ENCODE measurements around the gene TECPR1.

Gene TECPR1, protein sequence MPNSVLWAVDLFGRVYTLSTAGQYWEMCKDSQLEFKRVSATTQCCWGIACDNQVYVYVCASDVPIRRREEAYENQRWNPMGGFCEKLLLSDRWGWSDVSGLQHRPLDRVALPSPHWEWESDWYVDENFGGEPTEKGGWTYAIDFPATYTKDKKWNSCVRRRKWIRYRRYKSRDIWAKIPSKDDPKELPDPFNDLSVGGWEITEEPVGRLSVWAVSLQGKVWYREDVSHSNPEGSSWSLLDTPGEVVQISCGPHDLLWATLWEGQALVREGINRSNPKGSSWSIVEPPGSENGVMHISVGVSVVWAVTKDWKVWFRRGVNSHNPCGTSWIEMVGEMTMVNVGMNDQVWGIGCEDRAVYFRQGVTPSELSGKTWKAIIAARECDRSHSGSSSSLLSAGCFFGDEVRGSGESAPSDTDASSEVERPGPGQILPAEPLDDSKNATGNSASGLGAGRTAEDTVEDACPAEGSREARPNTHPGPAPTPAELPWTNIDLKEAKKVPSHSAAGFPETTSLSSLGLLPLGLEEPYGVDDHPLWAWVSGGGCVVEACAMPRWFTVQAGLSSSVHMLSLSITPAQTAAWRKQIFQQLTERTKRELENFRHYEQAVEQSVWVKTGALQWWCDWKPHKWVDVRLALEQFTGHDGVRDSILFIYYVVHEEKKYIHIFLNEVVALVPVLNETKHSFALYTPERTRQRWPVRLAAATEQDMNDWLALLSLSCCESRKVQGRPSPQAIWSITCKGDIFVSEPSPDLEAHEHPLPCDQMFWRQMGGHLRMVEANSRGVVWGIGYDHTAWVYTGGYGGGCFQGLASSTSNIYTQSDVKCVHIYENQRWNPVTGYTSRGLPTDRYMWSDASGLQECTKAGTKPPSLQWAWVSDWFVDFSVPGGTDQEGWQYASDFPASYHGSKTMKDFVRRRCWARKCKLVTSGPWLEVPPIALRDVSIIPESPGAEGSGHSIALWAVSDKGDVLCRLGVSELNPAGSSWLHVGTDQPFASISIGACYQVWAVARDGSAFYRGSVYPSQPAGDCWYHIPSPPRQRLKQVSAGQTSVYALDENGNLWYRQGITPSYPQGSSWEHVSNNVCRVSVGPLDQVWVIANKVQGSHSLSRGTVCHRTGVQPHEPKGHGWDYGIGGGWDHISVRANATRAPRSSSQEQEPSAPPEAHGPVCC

GRCh38 chr7:98251601-98252424, at the start of gene TECPR1:
Gene TECPR1 (minus strand): TSS chr7:98252232. CDS start chr7:98246146, 6,086 bp downstream.
- DNase-seq (ENCODE audit: low read depth): peak; percentile 84

- DNase-seq (ENCODE audit: low read depth): no peak
Observed at GRCh38 chr7:98300595-98301372, 48.8 kb upstream of the TECPR1 start.

DNA sequence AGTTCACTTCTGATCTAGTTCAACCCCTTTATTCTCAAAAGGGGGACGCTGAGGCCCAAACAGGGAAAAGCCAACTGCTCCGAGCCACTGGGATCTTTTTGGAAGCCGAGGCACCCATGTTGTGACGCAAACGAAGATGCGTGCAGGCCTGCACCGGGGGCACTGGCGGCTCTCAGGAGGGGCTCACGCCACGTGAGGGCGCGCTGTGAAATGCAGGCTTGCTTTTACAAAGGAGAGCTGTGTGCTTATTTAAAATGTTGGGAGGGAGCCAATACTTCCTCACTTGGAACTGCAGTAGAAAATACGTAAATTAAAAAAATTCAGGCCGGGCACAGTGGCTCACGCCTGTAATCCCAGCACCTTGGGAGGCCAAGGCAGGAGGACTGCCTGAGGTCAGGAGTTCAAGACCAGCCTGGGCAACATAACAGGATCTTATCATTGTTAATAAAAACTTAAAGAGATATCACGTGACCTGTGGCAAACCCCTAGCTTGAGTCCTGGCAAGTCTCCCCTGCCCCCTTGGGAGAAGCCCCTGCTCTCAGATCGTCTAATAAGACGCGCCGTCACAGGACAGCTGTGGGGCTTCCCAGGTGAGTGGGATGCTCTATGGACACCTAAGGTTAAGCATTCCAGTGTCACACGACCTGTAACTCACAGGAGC, 45.7 kb upstream of the TECPR1 start:
- DNase-seq (ENCODE audit: low read depth): no peak

DNA sequence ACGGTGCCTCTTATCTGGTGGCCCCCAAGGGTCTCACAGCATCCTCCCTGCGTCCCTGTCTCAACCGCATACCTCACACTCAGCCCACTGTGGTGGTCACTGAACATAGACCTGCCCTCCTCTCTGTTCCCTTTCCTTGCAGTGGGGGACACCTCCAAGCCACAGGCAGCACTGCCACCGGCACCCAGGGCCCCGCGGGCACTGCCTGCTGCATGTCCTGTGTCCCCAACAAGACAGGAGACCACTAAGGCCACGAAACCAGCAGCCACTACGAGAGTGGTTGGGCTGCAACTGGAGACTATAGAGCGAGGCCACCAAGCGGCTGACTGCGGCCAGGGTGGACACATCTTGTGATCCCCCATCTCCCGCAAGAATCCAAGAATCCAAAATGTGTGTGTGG, 44.8 kb upstream of the TECPR1 start:
- DNase-seq (ENCODE audit: low read depth): no peak

- no peak for DNase-seq (ENCODE audit: low read depth)
Observed at GRCh38 chr7:98295467-98296192, 43.6 kb upstream of the TECPR1 start.

DNA sequence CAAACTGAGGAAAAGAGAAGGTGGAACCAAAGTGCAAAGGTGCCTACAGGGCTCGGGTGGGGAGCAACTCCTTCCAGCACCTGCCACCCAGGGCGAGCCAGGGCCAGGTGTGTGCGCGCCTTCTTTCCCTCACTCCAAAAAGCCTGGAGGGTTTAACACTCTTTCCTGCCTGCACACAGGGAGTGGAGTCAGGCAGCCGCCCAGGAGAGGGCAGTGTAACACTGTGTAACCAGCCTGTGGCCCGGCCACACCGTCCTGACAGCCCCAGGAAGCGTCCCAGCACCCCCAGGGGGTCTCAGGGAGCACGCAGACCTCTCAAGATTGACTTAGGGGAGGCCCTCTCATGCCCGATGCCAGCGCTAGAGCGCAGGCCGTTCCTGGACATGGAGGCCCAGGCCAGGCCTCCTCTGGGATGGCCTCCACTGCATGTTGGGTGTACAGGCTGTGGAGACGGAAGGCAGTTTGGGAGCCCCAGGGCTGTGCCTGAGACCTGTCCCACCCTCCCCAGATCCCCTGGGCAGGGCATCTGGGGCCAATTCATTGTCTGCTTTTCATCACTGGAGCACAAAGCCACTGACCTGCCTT, 42.9 kb upstream of the TECPR1 start:
- no peak for DNase-seq (ENCODE audit: low read depth)

DNA sequence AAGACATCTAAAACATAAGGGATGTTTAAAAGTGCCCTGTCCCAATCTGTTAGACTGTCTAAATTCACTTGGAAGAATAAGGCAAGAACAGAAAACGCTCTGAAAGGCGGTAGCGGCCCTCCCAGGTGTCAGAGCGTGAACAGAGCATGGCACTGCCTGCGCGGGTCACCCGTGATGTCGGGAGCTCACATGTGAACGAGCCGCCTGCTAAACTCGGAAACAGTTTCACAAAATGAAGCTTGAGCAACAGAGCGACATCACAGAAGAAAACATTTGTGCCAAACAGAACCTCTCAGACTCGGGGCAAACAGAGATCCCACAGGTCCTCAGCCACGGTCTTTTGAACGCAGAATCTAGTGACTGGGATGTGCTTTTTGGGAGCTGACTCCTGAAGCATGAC, 42.3 kb upstream of the TECPR1 start:
- no peak for DNase-seq (ENCODE audit: low read depth)

GRCh38 chr7:98293746-98294145, 41.7 kb upstream of the TECPR1 start:
- no peak for DNase-seq (ENCODE audit: low read depth)

DNA sequence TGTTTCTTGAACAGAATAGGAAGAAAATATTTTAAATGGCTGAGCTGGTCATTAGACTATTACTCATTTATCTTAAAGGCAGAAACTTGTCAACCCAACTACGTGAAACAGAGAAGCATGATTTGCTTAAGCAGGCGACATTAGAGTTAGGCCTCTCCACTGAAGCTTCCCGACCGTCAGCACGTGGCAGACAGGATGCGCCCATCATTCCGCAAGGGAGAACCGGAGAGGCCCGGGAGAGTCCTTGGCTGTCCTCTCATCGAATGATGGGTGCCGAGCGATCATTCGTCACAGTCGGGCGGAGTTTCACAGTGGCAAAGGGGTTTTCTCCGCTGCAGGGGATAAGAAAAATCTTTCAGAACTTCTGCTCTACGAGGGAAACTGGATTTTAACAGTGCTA, 41.2 kb upstream of the TECPR1 start:
- no peak for DNase-seq (ENCODE audit: low read depth)

- DNase-seq (ENCODE audit: low read depth): no peak
Observed at GRCh38 chr7:98291717-98292116, 39.7 kb upstream of the TECPR1 start.

DNA sequence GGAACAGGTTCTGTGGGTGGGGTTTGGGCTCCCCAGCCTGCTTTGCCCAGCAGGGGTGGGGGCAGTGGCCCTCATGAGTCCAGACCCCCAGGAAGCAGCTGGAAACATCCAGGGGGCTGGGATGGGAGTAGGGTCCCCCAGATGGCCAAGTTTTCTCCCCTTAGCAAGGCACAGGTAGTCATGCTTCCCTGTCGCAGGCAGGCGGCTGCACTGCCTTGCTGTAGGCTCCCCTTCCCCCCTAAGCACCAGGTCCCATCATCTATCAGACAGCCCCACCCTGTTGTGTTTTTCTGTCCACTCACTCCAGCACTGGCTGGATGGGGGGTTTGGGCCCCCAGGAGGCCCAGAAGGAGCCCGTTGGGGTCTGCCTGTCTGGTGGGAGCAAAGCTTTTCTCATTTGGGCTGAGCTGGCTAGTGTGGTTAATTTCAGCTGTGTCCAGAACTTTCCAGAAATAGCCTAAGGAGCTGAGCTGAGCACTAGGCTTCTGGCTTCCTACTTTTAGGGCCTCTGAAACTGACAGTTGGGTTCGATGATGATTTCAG, 37.4 kb upstream of the TECPR1 start:
- DNase-seq (ENCODE audit: low read depth): no peak

GRCh38 chr7:98288064-98288823, 36.2 kb upstream of the TECPR1 start:
- no peak for DNase-seq (ENCODE audit: low read depth)

GRCh38 chr7:98287486-98287959, 35.5 kb upstream of the TECPR1 start:
- no peak for DNase-seq (ENCODE audit: low read depth)

- DNase-seq (ENCODE audit: low read depth): no peak
Observed at GRCh38 chr7:98286701-98287485, 34.9 kb upstream of the TECPR1 start.

- DNase-seq (ENCODE audit: low read depth): no peak
Observed at GRCh38 chr7:98286093-98286539, 34.1 kb upstream of the TECPR1 start.

DNA sequence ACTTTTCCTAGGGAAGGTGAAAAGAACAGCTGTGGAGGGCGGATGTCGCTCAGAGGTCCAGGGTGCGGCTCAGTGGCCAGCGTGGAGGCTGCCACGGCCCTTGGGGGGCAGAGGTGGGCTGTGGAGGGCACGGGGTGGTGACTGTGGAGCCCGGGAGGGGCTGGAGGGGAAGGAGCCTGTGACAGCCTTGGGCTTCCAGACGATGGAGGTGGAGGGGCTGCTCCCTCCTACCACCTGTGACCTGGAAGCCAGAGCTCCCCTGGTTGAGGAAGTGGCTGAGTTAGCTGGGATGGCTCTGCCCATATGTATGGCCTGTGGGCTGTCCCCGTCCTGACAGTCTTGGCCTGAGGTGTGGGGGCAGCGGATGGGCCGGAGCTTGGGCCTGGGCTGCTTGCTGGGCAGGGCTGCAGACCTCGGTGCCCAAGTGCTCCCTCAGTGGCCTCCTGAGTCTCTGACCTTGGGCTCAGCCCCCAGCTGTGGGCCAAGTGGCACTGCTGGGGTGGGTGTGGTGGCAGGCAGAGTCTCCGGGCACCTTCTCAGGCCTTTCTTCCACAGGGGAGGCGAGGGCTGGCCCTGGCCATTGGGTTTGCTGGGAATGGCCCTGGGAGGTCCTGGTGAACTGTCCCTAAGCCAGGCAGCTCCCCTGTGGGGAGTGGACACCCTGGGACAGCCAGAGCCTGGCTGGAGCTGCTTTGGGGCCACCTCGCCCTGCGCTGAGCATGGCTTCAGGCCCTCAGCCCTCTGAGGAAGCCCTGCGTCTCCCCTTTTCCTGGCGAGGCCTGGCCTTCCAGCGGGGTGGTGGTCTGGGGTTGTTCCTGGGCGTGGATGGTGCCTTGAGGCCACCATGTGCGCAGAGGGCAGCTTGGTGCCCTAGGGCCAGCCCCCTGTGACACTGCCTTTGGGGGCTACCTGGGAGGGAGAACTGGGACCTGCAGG, 33.4 kb upstream of the TECPR1 start:
- no peak for DNase-seq (ENCODE audit: low read depth)

Measured in activated T-helper 9 cell treated with anti-CD3 and anti-CD28 coated beads, Interleukin-2, amount 50 U/mL, for 16 hours (primary cell).